ENCODE data around the gene LDHB. TPM values are rescaled to one million over a fixed set of nuclear protein-coding genes. Genes with fewer than 3 reads are reported as not detected.
A peak's percentile ranks its signal among the peaks of the same experiment; 100 is the strongest.
"Not testable (repeated sequence)": the region's sequence is repeated elsewhere in the genome, so short reads cannot be mapped to it uniquely, and the experiment has no call there.

LDHB gene
- total RNA-seq, 1 experiment from 2014 or later, result 848 TPM

DNA sequence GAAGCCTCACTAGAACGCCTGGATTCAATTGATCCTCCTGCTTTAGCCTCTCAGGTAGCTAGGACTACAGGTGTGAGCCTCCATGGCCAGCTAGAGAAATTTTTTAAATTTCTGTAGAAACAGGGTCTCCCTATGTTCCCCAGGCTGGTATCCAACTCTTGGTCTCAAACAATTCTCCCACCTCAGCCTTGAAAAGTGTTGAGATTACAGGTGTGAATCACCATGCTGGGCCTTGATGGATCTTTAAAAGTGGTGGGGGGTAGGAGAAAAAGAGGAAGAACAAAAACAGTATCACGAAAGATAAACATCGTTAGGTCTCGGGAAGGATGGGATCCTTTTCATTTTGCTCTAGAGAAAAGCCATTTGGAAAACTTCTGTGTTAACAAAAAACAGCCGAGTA, 57.4 kb downstream of the LDHB start:
- H3K9me3 ChIP-seq (ENCODE audit: low read length), result no peaks in the 10 kb centered on the region
- H3K9ac ChIP-seq (ENCODE audit: low read length), result no peak overlapping the region
- peaks cover 17% of the 10 kb centered on the region for H3K4me1 ChIP-seq (ENCODE audit: low read length)
- H3K36me3 ChIP-seq (ENCODE audit: insufficient read depth, low read length), result no peaks in the 10 kb centered on the region
- no peaks in the 10 kb centered on the region for H3K9me2 ChIP-seq (replicated peaks; ENCODE audit: insufficient read depth, low read length)
- H3K4me3 ChIP-seq (ENCODE audit: low read length), result no peak overlapping the region
- no peak overlapping the region for H3K27ac ChIP-seq (ENCODE audit: low read length)
- no peaks in the 10 kb centered on the region for H3K27me3 ChIP-seq (ENCODE audit: low read length)
- no peak overlapping the region for H2AFZ ChIP-seq (ENCODE audit: low read length)
- no peak for DNase-seq
- H4K20me1 ChIP-seq (ENCODE audit: insufficient read depth, low read depth, low read length), result no peaks in the 10 kb centered on the region
- H3K79me2 ChIP-seq (ENCODE audit: low read length), result no peaks in the 10 kb centered on the region
- H3K4me2 ChIP-seq (ENCODE audit: low read depth, low read length, poor library complexity, severe bottlenecking), result no peak overlapping the region

GRCh38 chr12:21599143-21599999, 58.3 kb downstream of the LDHB start:
- no peaks in the 10 kb centered on the region for H3K79me2 ChIP-seq (ENCODE audit: low read length)
- peak overlapping the region; percentile 60; the same call in 1 of the 2 replicates for H2AFZ ChIP-seq (ENCODE audit: low read length)
- peaks cover 17% of the 10 kb centered on the region for H3K4me1 ChIP-seq (ENCODE audit: low read length)
- H3K4me2 ChIP-seq (ENCODE audit: low read depth, low read length, poor library complexity, severe bottlenecking), result peak overlapping the region; percentile 61
- no peaks in the 10 kb centered on the region for H3K9me2 ChIP-seq (replicated peaks; ENCODE audit: insufficient read depth, low read length)
- H3K4me3 ChIP-seq (ENCODE audit: low read length), result peak overlapping the region; percentile 43
- no peaks in the 10 kb centered on the region for H3K36me3 ChIP-seq (ENCODE audit: insufficient read depth, low read length)
- 0 out of 2 replicates have a peak overlapping the region, but pooled peaks have one; percentile 18 for H3K27ac ChIP-seq (ENCODE audit: low read length)
- DNase-seq, result peak; percentile 61
- no peaks in the 10 kb centered on the region for H3K27me3 ChIP-seq (ENCODE audit: low read length)
- 0 out of 2 replicates have a peak overlapping the region, but pooled peaks have one; percentile 8 for H3K9ac ChIP-seq (ENCODE audit: low read length)
- H4K20me1 ChIP-seq (ENCODE audit: insufficient read depth, low read depth, low read length), result no peaks in the 10 kb centered on the region
- no peaks in the 10 kb centered on the region for H3K9me3 ChIP-seq (ENCODE audit: low read length)

DNA sequence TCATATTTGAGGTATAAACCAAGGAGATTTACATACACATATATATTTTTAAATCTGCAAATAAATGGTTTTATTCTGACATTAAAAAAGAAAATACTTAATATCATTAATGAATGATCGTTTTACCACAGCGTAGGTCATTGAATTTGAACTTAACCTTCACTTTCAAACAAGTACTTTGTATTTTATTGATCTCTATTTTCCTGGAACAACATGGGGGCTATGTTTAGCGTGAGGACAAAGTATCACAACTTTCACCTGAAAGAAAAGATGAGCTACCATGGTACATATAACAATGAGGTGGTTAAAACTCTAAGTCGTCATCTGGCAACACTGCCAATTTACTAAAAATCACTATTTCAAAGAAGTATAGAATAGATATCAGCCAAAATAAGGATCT, 59.0 kb downstream of the LDHB start:
- H3K9ac ChIP-seq (ENCODE audit: low read length), result no peak overlapping the region
- H3K79me2 ChIP-seq (ENCODE audit: low read length), result no peaks in the 10 kb centered on the region
- no peaks in the 10 kb centered on the region for H3K36me3 ChIP-seq (ENCODE audit: insufficient read depth, low read length)
- no peaks in the 10 kb centered on the region for H4K20me1 ChIP-seq (ENCODE audit: insufficient read depth, low read depth, low read length)
- no peak for DNase-seq
- peaks cover 17% of the 10 kb centered on the region for H3K4me1 ChIP-seq (ENCODE audit: low read length)
- H3K27ac ChIP-seq (ENCODE audit: low read length), result no peak overlapping the region
- H3K4me2 ChIP-seq (ENCODE audit: low read depth, low read length, poor library complexity, severe bottlenecking), result no peak overlapping the region
- H3K9me3 ChIP-seq (ENCODE audit: low read length), result no peaks in the 10 kb centered on the region
- no peaks in the 10 kb centered on the region for H3K9me2 ChIP-seq (replicated peaks; ENCODE audit: insufficient read depth, low read length)
- no peak overlapping the region for H3K4me3 ChIP-seq (ENCODE audit: low read length)
- no peaks in the 10 kb centered on the region for H3K27me3 ChIP-seq (ENCODE audit: low read length)
- no peak overlapping the region for H2AFZ ChIP-seq (ENCODE audit: low read length)

GRCh38 chr12:21595356-21595755, 62.3 kb downstream of the LDHB start:
- not testable (repeated sequence) for DNase-seq; H3K4me2 ChIP-seq (ENCODE audit: low read depth, low read length, poor library complexity, severe bottlenecking); H3K79me2 ChIP-seq (ENCODE audit: low read length); H4K20me1 ChIP-seq (ENCODE audit: insufficient read depth, low read depth, low read length); H3K4me3 ChIP-seq (ENCODE audit: low read length); H3K9ac ChIP-seq (ENCODE audit: low read length); H3K9me2 ChIP-seq (replicated peaks; ENCODE audit: insufficient read depth, low read length); H3K27ac ChIP-seq (ENCODE audit: low read length); H3K27me3 ChIP-seq (ENCODE audit: low read length); H3K36me3 ChIP-seq (ENCODE audit: insufficient read depth, low read length); H2AFZ ChIP-seq (ENCODE audit: low read length)
- Histone ChIP-seq H3K9me3 (ENCODE audit: low read length) (peaks cover 11% of the 10 kb centered on the region), H3K4me1 (ENCODE audit: low read length) (peaks cover 17% of the 10 kb centered on the region)

DNA sequence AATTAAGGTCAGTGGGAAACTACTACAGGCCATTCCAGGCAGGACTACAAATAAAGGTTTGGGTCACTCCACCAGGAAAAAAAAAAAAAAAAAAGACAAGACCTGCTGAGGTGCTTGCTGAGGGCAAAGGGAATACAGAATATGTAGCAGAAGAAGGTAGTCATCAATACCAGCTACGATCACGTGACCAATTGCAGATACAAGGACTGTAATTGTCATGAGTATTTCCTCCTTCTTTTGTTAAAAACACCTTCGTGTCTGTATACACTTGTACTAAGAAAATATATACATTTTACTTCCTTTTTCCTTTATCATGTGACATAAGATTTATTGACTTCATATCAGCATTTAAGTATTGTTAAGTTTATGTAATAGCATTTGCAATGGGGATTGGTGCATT, 72.2 kb downstream of the LDHB start:
- Histone ChIP-seq H3K79me2 (ENCODE audit: low read length) (no peaks in the 10 kb centered on the region), H3K9me2 (replicated peaks; ENCODE audit: insufficient read depth, low read length) (no peaks in the 10 kb centered on the region), H3K4me2 (ENCODE audit: low read depth, low read length, poor library complexity, severe bottlenecking) (no peak overlapping the region), H3K4me1 (ENCODE audit: low read length) (no peaks in the 10 kb centered on the region; the same call in 1 of the 2 replicates), H3K4me3 (ENCODE audit: low read length) (no peak overlapping the region), H3K27me3 (ENCODE audit: low read length) (no peaks in the 10 kb centered on the region), H3K27ac (ENCODE audit: low read length) (no peak overlapping the region), H3K9me3 (ENCODE audit: low read length) (0 out of 2 replicates have a peak, but pooled peaks cover 5% of the 10 kb centered on the region), H2AFZ (ENCODE audit: low read length) (no peak overlapping the region), H4K20me1 (ENCODE audit: insufficient read depth, low read depth, low read length) (no peaks in the 10 kb centered on the region), H3K36me3 (ENCODE audit: insufficient read depth, low read length) (no peaks in the 10 kb centered on the region), H3K9ac (ENCODE audit: low read length) (no peak overlapping the region)
- DNase-seq, result no peak

Other genes starting within 250 kb of the LDHB start
- 17.2 and 26.9 TPM in 2 replicates for gene PYROXD1, start 220.2 kb downstream of the LDHB start, total RNA-seq (2014; rRNA removed; shearing (Covaris generic); ENCODE audit: low replicate concordance)
- gene RECQL, start 156.2 kb downstream of the LDHB start, total RNA-seq (2014; rRNA removed; shearing (Covaris generic); ENCODE audit: low replicate concordance), result 44.5 and 47.2 TPM in 2 replicates
- 17.1 and 53.9 TPM in 2 replicates for gene GOLT1B, start 156.1 kb downstream of the LDHB start, total RNA-seq (2014; rRNA removed; shearing (Covaris generic); ENCODE audit: low replicate concordance)
- 327 and 787 TPM in 2 replicates for gene SPX, start 131.5 kb downstream of the LDHB start, total RNA-seq (2014; rRNA removed; shearing (Covaris generic); ENCODE audit: low replicate concordance)
- not detected in 2 replicates for gene GYS2, start 53.0 kb downstream of the LDHB start, total RNA-seq (2014; rRNA removed; shearing (Covaris generic); ENCODE audit: low replicate concordance)
- not detected in 2 replicates for gene KCNJ8, start 116.9 kb upstream of the LDHB start, total RNA-seq (2014; rRNA removed; shearing (Covaris generic); ENCODE audit: low replicate concordance)

All from Karpas-422 (cell line).